Measurements from ENCODE around the gene EXOC4.

- TF ChIP-seq POLR2A (IDR thresholded peaks at IDR 0.05; ENCODE audit: low read length), result no peak
- TF ChIP-seq GATA1 (IDR thresholded peaks at IDR 0.05; ENCODE audit: low read depth, low read length), result no peak
These were observed 491.6 kb downstream of the EXOC4 start for GRCh38 chr7:133744451-133744850.

Measured in erythroblast (primary cell).